ENCODE measurements around the gene ATG16L1.
"Not testable (repeated sequence)": the region's sequence is repeated elsewhere in the genome, so short reads cannot be mapped to it uniquely, and the experiment has no call there.

Gene ATG16L1

GRCh38 chr2:233332125-233332524, 80.7 kb downstream of the ATG16L1 start:
- no peak for TF ChIP-seq CTCF (conservative IDR thresholded peaks at IDR 0.05; ENCODE audit: control insufficient read depth, insufficient read depth, low read depth, low read length)
- H3K4me3 ChIP-seq (ENCODE audit: control insufficient read depth, low read depth, low read length), result no peak overlapping the region
- DNase-seq (ENCODE audit: low read depth), result no peak

DNA sequence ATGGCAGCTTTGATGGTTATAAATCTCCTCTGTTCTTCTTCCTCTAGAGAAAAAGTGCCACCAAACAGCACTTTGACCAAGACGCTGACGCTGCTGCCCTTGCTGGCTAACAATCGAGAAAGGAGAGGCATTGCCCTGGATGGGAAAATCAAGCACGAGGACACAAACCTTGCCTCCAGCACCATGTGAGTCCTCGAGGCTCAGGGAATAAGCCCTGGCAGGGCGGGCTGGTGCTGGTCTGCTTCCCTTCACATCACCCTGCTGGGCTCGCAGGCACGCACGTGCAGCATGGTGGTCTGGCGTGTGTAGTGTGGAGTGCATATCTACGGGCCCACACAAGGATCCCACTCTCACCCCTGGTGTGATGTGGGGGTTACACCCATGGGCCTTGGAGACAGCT, 83.4 kb downstream of the ATG16L1 start:
- no peak for TF ChIP-seq CTCF (conservative IDR thresholded peaks at IDR 0.05; ENCODE audit: control insufficient read depth, insufficient read depth, low read depth, low read length)
- no peak overlapping the region for H3K4me3 ChIP-seq (ENCODE audit: control insufficient read depth, low read depth, low read length)
- no peak for DNase-seq (ENCODE audit: low read depth)

DNA sequence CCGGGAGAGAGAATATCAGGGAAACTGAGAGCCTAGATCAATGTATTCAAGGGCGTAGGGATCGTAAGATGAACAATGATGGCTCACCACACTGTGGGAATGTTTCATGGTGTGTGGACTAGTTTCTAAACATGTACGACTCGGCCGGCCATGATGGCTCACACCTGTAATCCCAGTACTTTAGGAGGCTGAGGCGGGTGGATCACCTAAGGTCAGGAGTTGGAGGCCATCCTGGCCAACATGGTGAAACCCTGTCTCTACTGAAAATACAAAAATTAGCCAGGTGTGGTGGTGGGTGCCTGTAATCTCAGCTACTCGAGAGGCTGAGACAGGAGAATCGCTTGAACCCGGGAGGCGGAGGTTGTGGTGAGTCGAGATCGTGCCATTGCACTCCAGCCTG, 84.6 kb downstream of the ATG16L1 start:
- not testable (repeated sequence) for DNase-seq (ENCODE audit: low read depth)

DNA sequence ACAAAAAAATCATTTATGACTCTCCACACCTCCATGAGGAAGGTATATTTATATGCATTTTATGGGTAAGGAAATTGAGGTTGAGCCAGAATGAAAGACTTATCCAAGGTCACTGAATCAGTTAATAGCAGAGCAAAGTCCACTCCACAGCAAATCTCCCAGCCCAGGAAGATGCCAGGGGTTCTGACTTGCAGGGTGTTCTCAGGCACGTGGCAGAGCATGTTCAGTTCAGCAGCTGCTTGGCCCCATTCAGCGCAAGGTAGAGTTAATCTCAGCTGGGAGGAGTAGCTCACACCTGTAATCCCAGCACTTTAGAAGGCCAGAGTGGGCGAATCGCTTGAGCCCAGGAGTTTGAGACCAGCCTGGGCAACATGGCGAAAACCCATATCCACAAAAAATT, 85.1 kb downstream of the ATG16L1 start:
- no peak for TF ChIP-seq CTCF (conservative IDR thresholded peaks at IDR 0.05; ENCODE audit: control insufficient read depth, insufficient read depth, low read depth, low read length)
- no peak for DNase-seq (ENCODE audit: low read depth)
- H3K4me3 ChIP-seq (ENCODE audit: control insufficient read depth, low read depth, low read length), result no peak overlapping the region

More for the DNA sequence above, 84.6 kb downstream of the ATG16L1 start:
- H3K4me3 ChIP-seq (ENCODE audit: control insufficient read depth, low read depth, low read length), result not testable (repeated sequence)

- H3K4me3 ChIP-seq (ENCODE audit: control insufficient read depth, low read depth, low read length), result no peak overlapping the region
- DNase-seq (ENCODE audit: low read depth), result no peak
- TF ChIP-seq CTCF (conservative IDR thresholded peaks at IDR 0.05; ENCODE audit: control insufficient read depth, insufficient read depth, low read depth, low read length), result no peak
Observed at GRCh38 chr2:233338046-233338445, 86.6 kb downstream of the ATG16L1 start.

DNA sequence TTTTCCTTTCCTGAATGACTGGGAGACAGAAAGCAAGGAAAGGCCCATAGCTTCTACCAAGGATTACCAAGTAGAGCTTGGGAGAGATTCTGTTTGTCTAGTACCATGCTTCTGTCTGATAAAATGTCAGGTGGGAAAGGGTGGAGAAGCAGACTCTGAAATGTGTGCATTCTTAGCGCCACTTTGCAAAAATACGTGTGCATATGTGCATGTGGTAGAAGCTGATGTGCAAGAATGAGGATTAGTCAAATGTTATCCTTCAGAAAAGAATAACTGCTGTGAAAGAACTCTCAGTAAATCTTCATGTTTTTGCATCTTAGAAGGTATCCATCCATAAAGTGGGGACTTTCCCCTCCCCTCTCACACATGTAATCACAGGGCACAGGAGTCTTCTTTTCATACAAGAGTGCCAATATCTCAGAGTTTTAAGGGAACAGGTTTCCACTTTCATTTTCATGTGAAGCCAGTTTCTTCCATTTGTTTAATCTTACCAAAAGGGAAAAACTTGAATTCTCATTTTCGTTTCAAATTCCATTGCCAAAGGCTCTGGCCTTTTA, 87.4 kb downstream of the ATG16L1 start:
- DNase-seq (ENCODE audit: low read depth), result no peak

DNA sequence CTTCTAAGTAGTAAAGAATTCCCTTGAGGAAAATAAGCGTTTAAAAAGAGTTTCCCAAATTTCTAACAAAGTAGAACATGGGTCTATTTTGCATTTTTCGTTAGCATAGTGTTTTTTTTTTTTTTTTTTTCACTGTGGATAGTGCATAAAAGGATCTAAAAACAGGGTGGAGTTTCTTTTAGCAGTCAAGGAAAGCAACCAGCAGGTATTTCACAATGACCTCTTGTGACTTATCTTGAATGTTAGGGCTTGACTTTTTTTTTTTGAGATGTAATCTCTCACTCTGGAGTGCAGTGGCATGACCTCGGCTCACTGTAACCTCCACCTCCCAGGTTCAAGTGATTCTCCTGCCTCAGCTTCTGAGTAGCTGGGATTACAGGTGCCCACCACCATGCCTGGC, 88.0 kb downstream of the ATG16L1 start:
- H3K4me3 ChIP-seq (ENCODE audit: control insufficient read depth, low read depth, low read length), result no peak overlapping the region
- DNase-seq (ENCODE audit: low read depth), result no peak

More for the DNA sequence above, 87.4 kb downstream of the ATG16L1 start:
- no peak overlapping the region for H3K4me3 ChIP-seq (ENCODE audit: control insufficient read depth, low read depth, low read length)
- no peak for TF ChIP-seq CTCF (conservative IDR thresholded peaks at IDR 0.05; ENCODE audit: control insufficient read depth, insufficient read depth, low read depth, low read length)

More for the DNA sequence above, 88.0 kb downstream of the ATG16L1 start:
- TF ChIP-seq CTCF (conservative IDR thresholded peaks at IDR 0.05; ENCODE audit: control insufficient read depth, insufficient read depth, low read depth, low read length), result no peak
